ENCODE results near the gene RPS26. TPM values are rescaled to one million over a fixed set of nuclear protein-coding genes. Genes with fewer than 3 reads are reported as not detected.
"Not testable (repeated sequence)": the region's sequence is repeated elsewhere in the genome, so short reads cannot be mapped to it uniquely, and the experiment has no call there.

The RPS26 gene
- polyA plus RNA-seq, 4 donors: 119 to 541 (median 268) TPM

GRCh38 chr12:56020423-56021184, 21.1 kb upstream of the RPS26 start, which contains the start of gene IKZF4:
IKZF4 (plus strand) TSS chr12:56021043; CDS start chr12:56021494, 451 bp downstream.
- DNase-seq (ENCODE audit: low read depth in 4 of 4, low spot score in 2 of 4): peak in 3 of 4 donors; percentile 75 to 78 (median 77)

- no peak for DNase-seq (ENCODE audit: low read depth in 4 of 4, low spot score in 2 of 4)
Measured at GRCh38 chr12:56021889-56022497, 19.7 kb upstream of the RPS26 start.

- DNase-seq (ENCODE audit: low read depth in 4 of 4, low spot score in 2 of 4): no peak
Measured at GRCh38 chr12:56028511-56029165, 13.1 kb upstream of the RPS26 start.

- DNase-seq (ENCODE audit: low read depth in 4 of 4, low spot score in 2 of 4): no peak
Measured at GRCh38 chr12:56029166-56029519, 12.6 kb upstream of the RPS26 start.

GRCh38 chr12:56029666-56030293, 11.9 kb upstream of the RPS26 start:
- DNase-seq (ENCODE audit: low read depth in 4 of 4, low spot score in 2 of 4): peak in 1 of 4 donors; percentile 55

- no peak for DNase-seq (ENCODE audit: low read depth in 4 of 4, low spot score in 2 of 4)
Measured at GRCh38 chr12:56031987-56032386, 9.7 kb upstream of the RPS26 start.

GRCh38 chr12:56034586-56035332, 7.0 kb upstream of the RPS26 start:
- DNase-seq (ENCODE audit: low read depth in 4 of 4, low spot score in 2 of 4): no peak

- DNase-seq (ENCODE audit: low read depth in 4 of 4, low spot score in 2 of 4): no peak
Measured at GRCh38 chr12:56037161-56037560, 4.6 kb upstream of the RPS26 start.

- DNase-seq (ENCODE audit: low read depth in 4 of 4, low spot score in 2 of 4): no peak
Measured at GRCh38 chr12:56038022-56038655, 3.6 kb upstream of the RPS26 start.

- no peak for DNase-seq (ENCODE audit: low read depth in 4 of 4, low spot score in 2 of 4)
Measured at GRCh38 chr12:56040151-56040550, 1.6 kb upstream of the RPS26 start.

- no peak for DNase-seq (ENCODE audit: low read depth in 4 of 4, low spot score in 2 of 4)
Measured at GRCh38 chr12:56040963-56041551, 661 bp upstream of the RPS26 start.

GRCh38 chr12:56042430-56042813, 704 bp downstream of the RPS26 start:
- not testable (repeated sequence) for DNase-seq (ENCODE audit: low read depth in 4 of 4, low spot score in 2 of 4)

- DNase-seq (ENCODE audit: low read depth in 4 of 4, low spot score in 2 of 4): no peak
Measured at GRCh38 chr12:56042843-56043242, 1.1 kb downstream of the RPS26 start.

GRCh38 chr12:56046027-56046780, 4.5 kb downstream of the RPS26 start:
- DNase-seq (ENCODE audit: low read depth in 4 of 4, low spot score in 2 of 4): no peak

GRCh38 chr12:56053407-56053893, 11.7 kb downstream of the RPS26 start:
- no peak for DNase-seq (ENCODE audit: low read depth in 4 of 4, low spot score in 2 of 4)

- not testable (repeated sequence) for DNase-seq (ENCODE audit: low read depth in 4 of 4, low spot score in 2 of 4)
Measured at GRCh38 chr12:56059964-56060363, 18.2 kb downstream of the RPS26 start.

GRCh38 chr12:56061982-56062381, 20.3 kb downstream of the RPS26 start:
- DNase-seq (ENCODE audit: low read depth in 4 of 4, low spot score in 2 of 4): no peak

GRCh38 chr12:56062996-56063395, 21.3 kb downstream of the RPS26 start:
- no peak for DNase-seq (ENCODE audit: low read depth in 4 of 4, low spot score in 2 of 4)

- DNase-seq (ENCODE audit: low read depth in 4 of 4, low spot score in 2 of 4): no peak
Measured at GRCh38 chr12:56071648-56072047, 29.9 kb downstream of the RPS26 start.
